ENCODE results near the gene LIN9.

- TF ChIP-seq POLR2AphosphoS5 (IDR thresholded peaks at IDR 0.05): peak in 1 of 3 donors; percentile 33
- TF ChIP-seq CTCF (IDR thresholded peaks at IDR 0.05): no peak
- TF ChIP-seq POLR2A (IDR thresholded peaks at IDR 0.05): no peak
These were observed 75.7 kb downstream of the LIN9 start for GRCh38 chr1:226233293-226233692.
